Panc1 (cell line): ENCODE results near the gene LGALS4.
"Not testable (repeated sequence)": the region's sequence is repeated elsewhere in the genome, so short reads cannot be mapped to it uniquely, and the experiment has no call there.

Experiments
- POLR2AphosphoS5 ChIP-seq: IDR thresholded peaks from 2 replicates; pipeline ENCODE4 v1.6.1; 2012; ENCODE audit warnings: mild to moderate bottlenecking, low read depth, low read length, moderate library complexity
- SIN3A ChIP-seq: IDR thresholded peaks from 2 replicates; pipeline ENCODE4 v1.6.1; 2012; ENCODE audit warnings: low read depth, mild to moderate bottlenecking, low read length, moderate library complexity, borderline replicate concordance; ENCODE audit not compliant: insufficient read depth
- TCF7L2 ChIP-seq: IDR thresholded peaks from 2 replicates; pipeline ENCODE4 v1.6.1; 2011; ENCODE audit warnings: mild to moderate bottlenecking, low read depth, low read length, inconsistent platforms
- TF ChIP-seq, protein P1 (sequence below): fragments of 450-650 bp; IDR thresholded peaks from 2 replicates; pipeline ENCODE4 v1.5.1; 2017; ENCODE audit warnings: mild to moderate bottlenecking
- TF ChIP-seq, protein P2 (sequence below), 2 experiments: IDR thresholded peaks; 2 replicates each; pipeline ENCODE4 v1.6.1; 2011 to 2012; ENCODE audit warnings: low read depth in 2 of 2, control low read depth in 1 of 2, low read length in 1 of 2, mild to moderate bottlenecking in 1 of 2, moderate library complexity in 1 of 2; ENCODE audit not compliant: insufficient read depth in 1 of 2

DNA sequence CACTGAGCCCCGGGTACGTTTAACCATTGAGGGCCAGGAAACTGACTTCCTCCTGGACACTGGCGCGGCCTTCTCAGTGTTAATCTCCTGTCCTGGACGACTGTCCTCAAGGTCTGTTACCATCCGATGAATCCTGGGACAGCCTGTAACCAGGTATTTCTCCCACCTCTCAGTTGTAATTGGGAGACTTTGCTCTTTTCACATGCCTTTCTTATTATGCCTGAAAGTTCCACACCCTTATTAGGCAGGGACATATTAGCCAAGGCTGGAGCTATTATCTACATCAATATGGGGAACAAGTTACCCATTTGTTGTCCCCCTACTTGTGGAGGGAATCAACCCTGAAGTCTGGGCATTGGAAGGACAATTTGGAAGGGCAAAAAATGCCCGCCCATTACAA, 13.2 kb upstream of the LGALS4 start:
- peak; percentile 16; the same call in 1 of the 2 replicates for TF ChIP-seq POLR2AphosphoS5
- TF ChIP-seq, protein P1, sequence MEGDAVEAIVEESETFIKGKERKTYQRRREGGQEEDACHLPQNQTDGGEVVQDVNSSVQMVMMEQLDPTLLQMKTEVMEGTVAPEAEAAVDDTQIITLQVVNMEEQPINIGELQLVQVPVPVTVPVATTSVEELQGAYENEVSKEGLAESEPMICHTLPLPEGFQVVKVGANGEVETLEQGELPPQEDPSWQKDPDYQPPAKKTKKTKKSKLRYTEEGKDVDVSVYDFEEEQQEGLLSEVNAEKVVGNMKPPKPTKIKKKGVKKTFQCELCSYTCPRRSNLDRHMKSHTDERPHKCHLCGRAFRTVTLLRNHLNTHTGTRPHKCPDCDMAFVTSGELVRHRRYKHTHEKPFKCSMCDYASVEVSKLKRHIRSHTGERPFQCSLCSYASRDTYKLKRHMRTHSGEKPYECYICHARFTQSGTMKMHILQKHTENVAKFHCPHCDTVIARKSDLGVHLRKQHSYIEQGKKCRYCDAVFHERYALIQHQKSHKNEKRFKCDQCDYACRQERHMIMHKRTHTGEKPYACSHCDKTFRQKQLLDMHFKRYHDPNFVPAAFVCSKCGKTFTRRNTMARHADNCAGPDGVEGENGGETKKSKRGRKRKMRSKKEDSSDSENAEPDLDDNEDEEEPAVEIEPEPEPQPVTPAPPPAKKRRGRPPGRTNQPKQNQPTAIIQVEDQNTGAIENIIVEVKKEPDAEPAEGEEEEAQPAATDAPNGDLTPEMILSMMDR, result not testable (repeated sequence)
- TF ChIP-seq TCF7L2, SIN3A: not testable (repeated sequence)
- TF ChIP-seq, protein P2, sequence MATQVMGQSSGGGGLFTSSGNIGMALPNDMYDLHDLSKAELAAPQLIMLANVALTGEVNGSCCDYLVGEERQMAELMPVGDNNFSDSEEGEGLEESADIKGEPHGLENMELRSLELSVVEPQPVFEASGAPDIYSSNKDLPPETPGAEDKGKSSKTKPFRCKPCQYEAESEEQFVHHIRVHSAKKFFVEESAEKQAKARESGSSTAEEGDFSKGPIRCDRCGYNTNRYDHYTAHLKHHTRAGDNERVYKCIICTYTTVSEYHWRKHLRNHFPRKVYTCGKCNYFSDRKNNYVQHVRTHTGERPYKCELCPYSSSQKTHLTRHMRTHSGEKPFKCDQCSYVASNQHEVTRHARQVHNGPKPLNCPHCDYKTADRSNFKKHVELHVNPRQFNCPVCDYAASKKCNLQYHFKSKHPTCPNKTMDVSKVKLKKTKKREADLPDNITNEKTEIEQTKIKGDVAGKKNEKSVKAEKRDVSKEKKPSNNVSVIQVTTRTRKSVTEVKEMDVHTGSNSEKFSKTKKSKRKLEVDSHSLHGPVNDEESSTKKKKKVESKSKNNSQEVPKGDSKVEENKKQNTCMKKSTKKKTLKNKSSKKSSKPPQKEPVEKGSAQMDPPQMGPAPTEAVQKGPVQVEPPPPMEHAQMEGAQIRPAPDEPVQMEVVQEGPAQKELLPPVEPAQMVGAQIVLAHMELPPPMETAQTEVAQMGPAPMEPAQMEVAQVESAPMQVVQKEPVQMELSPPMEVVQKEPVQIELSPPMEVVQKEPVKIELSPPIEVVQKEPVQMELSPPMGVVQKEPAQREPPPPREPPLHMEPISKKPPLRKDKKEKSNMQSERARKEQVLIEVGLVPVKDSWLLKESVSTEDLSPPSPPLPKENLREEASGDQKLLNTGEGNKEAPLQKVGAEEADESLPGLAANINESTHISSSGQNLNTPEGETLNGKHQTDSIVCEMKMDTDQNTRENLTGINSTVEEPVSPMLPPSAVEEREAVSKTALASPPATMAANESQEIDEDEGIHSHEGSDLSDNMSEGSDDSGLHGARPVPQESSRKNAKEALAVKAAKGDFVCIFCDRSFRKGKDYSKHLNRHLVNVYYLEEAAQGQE (IDR thresholded peaks at IDR 0.05; ENCODE audit: insufficient read depth in 1 of 2, low read depth in 2 of 2, low read length in 1 of 2), result not testable (repeated sequence)
